Pancreas (tissue), 10 donors: Measurements from ENCODE around the gene STRADA. TPM values are rescaled to one million over a fixed set of nuclear protein-coding genes. Genes with fewer than 3 reads are reported as not detected.

Source experiments
- ATAC-seq, 4 donors: fragments of 200-7000 bp; cut with Tn5 transposase; one replicate each; pipeline versions ENCODE4 v1.8.0 to v1.9.1; 2020; ENCODE audit warnings: mild to moderate bottlenecking in 4 of 4, moderate library complexity in 4 of 4
- DNase-seq, 6 donors: peaks; one replicate each; pipeline ENCODE4 v3.0.0-alpha.2; 2020
- FAIRE-seq: peaks from 2 replicates; lab custom pipeline; 2012; peaks lifted over from hg19 to GRCh38; lab: Jason Lieb, UNC
- H3K27ac ChIP-seq, 4 donors: fragments of 200-600 bp; sonication (generic); 1 replicate in 3 of 4; 2 replicates in 1 of 4; pipeline versions ENCODE4 v1.5.0 to v1.8.0; 2020
- H3K27me3 ChIP-seq, 4 donors: fragments of 200-600 bp; one replicate each; pipeline ENCODE4 v1.8.0; 2021
- H3K36me3 ChIP-seq, 3 donors: fragments of 200-600 bp; sonication (generic) in 1 of 3; one replicate each; pipeline versions ENCODE4 v1.5.0 to v1.8.0; 2020 to 2021
- H3K4me1 ChIP-seq, 3 donors: fragments of 200-600 bp; one replicate each; pipeline ENCODE4 v1.8.0; 2021
- H3K4me3 ChIP-seq, 4 donors: fragments of 200-600 bp; sonication (generic) in 2 of 4; one replicate each; pipeline versions ENCODE4 v1.5.0 to v1.8.0; 2020 to 2021
- H3K9me3 ChIP-seq, 4 donors: fragments of 200-600 bp; one replicate each; pipeline ENCODE4 v1.8.0; 2021
- WGBS, 2 donors: extraction: QIAGEN DNeasy Blood & Tissue Kit; methylation state at CpG; one replicate each; pipeline ENCODE4 v1.1.7; 2013; 5-methylcytosine and 5-hydroxymethylcytosine counted together
- intact Hi-C, 3 donors: fragments of 100-400 bp; cut with DNase I; formaldehyde crosslinking; loops; one replicate each; pipeline versions ENCODE4 v1.11.1 to v1.14.2; 2022
- polyA plus RNA-seq, 2 donors: library from polyadenylated mRNA; stranded (reverse); fragments of 200-250 nt; gene quantifications; one replicate each; pipeline ENCODE4 v1.2.3, GENCODE V29; 2013
- total RNA-seq, 6 donors: library from RNA; stranded (reverse); fragmentation: NEBNext Ultra II Directional in 4 of 6; extraction: Animal tissue kit (Norgen Biotek cat#: 25700) in 4 of 6; gene quantifications; one replicate each; pipeline versions ENCODE4 v1.2.1 to v1.2.4, GENCODE V29; 2021 to 2023
- TF ChIP-seq, protein P1 (sequence below), 4 donors: fragments of 200-600 bp; sonication (generic) in 3 of 4; IDR thresholded peaks; one replicate each; pipeline versions ENCODE4 v1.5.0 to v1.8.0; 2021; ENCODE audit warnings: antibody characterized with exemption in 4 of 4
- donor health status: healthy with polysubstance abuse.
- donor health status: DM: no; HTN: no; CAD: no; lungs with moderate emphysema.
- donor health status: DM: no; HTN: no; CAD: no.
- donor health status: control.
- donor health status: control.
- donor health status: Bipolar disorder and iron deficiency.
- donor health status: DM: yes; HTN: yes; CAD: no.
- donor health status: DM: no; HTN: no; CAD: no.
- donor health status: DM: no; HTN: no; CAD: no.
- donor health status: DM: yes; HTN: yes; CAD: no.

The STRADA gene
- total and polyA plus RNA-seq, 8 donors = 8.3 to 26.7 (median 13.9) TPM

DNA sequence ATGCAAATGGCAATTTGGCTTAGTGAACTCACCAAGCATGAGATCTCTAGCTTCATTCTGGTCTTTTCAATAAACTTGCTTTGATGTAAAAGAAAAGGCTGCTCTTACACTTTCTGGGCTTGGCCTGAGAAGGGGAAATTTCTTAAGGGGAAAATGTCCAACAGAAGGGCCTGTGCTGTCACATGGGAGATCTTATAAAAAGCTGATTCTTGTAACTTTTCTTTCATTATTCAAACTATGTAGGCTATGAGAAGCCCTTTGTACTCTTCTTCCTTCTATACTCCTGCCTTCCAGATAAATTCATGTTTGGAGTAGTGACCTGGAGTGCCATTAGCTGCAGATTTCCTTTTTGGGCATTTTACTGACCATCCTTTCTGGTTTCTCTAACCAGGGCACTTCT lies 58.6 kb downstream of the STRADA start:
- ATAC-seq (no peak), DNase-seq (no peak), FAIRE-seq (no peak)
- H3K4me1 ChIP-seq = no peaks in the 10 kb centered on the region
- TF ChIP-seq, protein P1, sequence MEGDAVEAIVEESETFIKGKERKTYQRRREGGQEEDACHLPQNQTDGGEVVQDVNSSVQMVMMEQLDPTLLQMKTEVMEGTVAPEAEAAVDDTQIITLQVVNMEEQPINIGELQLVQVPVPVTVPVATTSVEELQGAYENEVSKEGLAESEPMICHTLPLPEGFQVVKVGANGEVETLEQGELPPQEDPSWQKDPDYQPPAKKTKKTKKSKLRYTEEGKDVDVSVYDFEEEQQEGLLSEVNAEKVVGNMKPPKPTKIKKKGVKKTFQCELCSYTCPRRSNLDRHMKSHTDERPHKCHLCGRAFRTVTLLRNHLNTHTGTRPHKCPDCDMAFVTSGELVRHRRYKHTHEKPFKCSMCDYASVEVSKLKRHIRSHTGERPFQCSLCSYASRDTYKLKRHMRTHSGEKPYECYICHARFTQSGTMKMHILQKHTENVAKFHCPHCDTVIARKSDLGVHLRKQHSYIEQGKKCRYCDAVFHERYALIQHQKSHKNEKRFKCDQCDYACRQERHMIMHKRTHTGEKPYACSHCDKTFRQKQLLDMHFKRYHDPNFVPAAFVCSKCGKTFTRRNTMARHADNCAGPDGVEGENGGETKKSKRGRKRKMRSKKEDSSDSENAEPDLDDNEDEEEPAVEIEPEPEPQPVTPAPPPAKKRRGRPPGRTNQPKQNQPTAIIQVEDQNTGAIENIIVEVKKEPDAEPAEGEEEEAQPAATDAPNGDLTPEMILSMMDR (IDR thresholded peaks at IDR 0.05) = no peak
- no peak overlapping the region for H3K4me3 ChIP-seq
- peaks cover 0 to under 1% (median 0%) of the 10 kb centered on the region in 3 donors for H3K36me3 ChIP-seq
- intact Hi-C loops = no loop called here
- H3K9me3 ChIP-seq = no peaks in the 10 kb centered on the region
- no peaks in the 10 kb centered on the region for H3K27me3 ChIP-seq
- H3K27ac ChIP-seq = no peak overlapping the region

DNA sequence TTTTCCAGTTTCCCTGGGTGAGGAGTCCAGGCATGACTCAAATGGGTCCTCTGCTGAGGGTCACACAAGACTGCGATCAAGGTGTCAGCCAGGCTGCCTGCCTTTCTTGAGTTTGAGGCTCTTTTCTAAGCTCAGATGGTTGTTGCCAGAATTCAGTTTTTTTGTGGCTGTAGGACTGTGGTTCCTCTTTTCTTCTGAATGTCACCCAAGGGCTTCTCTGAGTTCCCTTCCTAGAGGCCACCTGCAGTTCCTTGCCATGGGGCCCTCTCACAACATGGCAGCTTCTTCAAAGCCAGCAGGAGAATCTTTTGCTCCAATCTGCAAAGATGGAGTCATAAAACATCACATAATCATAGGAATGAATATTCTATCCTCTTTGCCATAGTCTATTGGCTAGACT lies 59.2 kb downstream of the STRADA start:
- TF ChIP-seq, protein P1 (IDR thresholded peaks at IDR 0.05) = no peak
- H3K4me1 ChIP-seq = no peaks in the 10 kb centered on the region
- H3K36me3 ChIP-seq = no peaks in the 10 kb centered on the region
- no peak for DNase-seq
- no peak overlapping the region for H3K4me3 ChIP-seq
- FAIRE-seq = no peak
- ATAC-seq = no peak
- no peaks in the 10 kb centered on the region for H3K9me3 ChIP-seq
- intact Hi-C loops = no loop called here
- no peak overlapping the region for H3K27ac ChIP-seq
- H3K27me3 ChIP-seq = no peaks in the 10 kb centered on the region
- 98 to 100% methylated on average over 1 of the region's 1 CpG for WGBS, 2 donors

DNA sequence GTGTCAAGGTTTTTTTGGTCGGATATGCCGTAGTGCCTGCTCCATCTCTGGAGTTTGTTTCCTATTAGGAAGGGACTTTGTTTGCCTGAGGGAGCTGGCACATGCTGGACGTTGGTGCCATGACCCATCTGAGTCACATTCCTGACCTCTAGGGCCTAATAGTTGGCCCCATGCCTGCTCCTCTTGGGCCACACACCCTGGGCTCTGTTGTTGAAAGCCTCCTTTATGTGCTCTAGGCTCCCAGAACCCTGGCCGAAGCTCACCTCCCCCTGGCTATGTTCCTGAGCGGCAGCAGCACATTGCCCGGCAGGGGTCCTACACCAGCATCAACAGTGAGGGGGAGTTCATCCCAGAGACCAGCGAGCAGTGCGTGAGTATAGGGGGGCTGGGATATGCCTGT lies 60.1 kb downstream of the STRADA start:
- Histone ChIP-seq H3K27ac (no peak overlapping the region), H3K4me3 (no peak overlapping the region), H3K27me3 (no peaks in the 10 kb centered on the region), H3K9me3 (no peaks in the 10 kb centered on the region), H3K36me3 (no peaks in the 10 kb centered on the region), H3K4me1 (peaks cover 0 to 6% (median 4%) of the 10 kb centered on the region in 3 donors)
- TF ChIP-seq, protein P1 (IDR thresholded peaks at IDR 0.05) = no peak
- intact Hi-C loops = no loop called here
- DNase-seq (no peak), ATAC-seq (no peak), FAIRE-seq (no peak)
- WGBS, 2 donors = 81 to 83% methylated on average over 8 of the region's 8 CpGs

DNA sequence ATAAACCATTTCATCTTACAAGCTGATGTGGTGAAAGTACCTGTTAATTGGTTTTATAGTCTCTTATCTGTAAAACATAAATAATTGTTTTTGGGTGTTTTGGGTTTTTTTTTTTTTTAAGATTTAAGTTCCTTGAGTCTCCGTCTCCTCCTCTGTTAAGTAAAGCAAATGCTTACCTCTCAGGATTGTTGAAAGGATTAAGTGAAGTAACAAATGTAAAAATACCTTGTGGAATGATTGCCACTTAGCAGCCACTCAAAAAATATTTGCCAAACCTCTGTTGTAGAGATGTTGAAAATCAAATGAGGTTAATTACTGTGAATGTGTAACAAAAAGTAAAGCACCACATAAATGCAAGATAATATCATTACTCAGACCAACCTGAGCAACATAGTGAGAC lies 60.9 kb downstream of the STRADA start:
- no peak for ATAC-seq
- no peak overlapping the region for H3K4me3 ChIP-seq
- H3K36me3 ChIP-seq = no peaks in the 10 kb centered on the region
- DNase-seq = no peak
- no peak overlapping the region for H3K27ac ChIP-seq
- peaks cover 7 to 13% (median 11%) of the 10 kb centered on the region in 3 donors for H3K4me1 ChIP-seq
- TF ChIP-seq, protein P1 (IDR thresholded peaks at IDR 0.05) = no peak
- intact Hi-C loops = no loop called here
- no peaks in the 10 kb centered on the region for H3K9me3 ChIP-seq
- H3K27me3 ChIP-seq = no peaks in the 10 kb centered on the region
- 91 to 93% methylated on average over 1 of the region's 1 CpG for WGBS, 2 donors
- FAIRE-seq = no peak

DNA sequence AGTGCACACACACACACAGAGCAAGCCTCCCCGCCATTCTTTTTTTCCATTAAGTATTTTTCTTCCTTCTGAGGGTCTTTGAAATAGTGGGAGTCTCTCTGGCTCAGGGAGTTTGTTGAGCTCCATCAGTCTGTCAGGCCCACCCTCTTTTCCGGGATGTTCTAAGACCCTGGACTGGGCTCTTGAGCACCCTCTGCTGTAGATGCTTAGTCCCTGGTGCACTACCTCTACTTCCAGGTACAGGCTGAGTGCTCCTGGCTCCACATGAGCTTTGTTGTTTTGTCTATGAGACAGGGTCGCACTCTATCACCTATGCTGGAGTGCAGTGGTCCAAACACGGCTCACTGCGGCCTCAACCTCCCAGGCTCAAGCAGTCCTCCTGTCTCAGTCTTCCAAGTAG lies 62.4 kb downstream of the STRADA start:
- H3K36me3 ChIP-seq = no peaks in the 10 kb centered on the region
- H3K9me3 ChIP-seq = no peaks in the 10 kb centered on the region
- FAIRE-seq (no peak), ATAC-seq (no peak), DNase-seq (no peak)
- peaks cover 15 to 24% (median 23%) of the 10 kb centered on the region in 3 donors for H3K4me1 ChIP-seq
- no peak overlapping the region for H3K27ac ChIP-seq
- intact Hi-C loops = no loop called here
- TF ChIP-seq, protein P1 (IDR thresholded peaks at IDR 0.05) = no peak
- WGBS, 2 donors = 95 to 97% methylated on average over 5 of the region's 5 CpGs
- H3K27me3 ChIP-seq = no peaks in the 10 kb centered on the region
- H3K4me3 ChIP-seq = no peak overlapping the region
